ENCODE results near the gene ETFB. TPM values are rescaled to one million over a fixed set of nuclear protein-coding genes. Genes with fewer than 3 reads are reported as not detected.
"Not testable (repeated sequence)": the region's sequence is repeated elsewhere in the genome, so short reads cannot be mapped to it uniquely, and the experiment has no call there.

The ETFB gene
- total RNA-seq = 114 TPM

DNA sequence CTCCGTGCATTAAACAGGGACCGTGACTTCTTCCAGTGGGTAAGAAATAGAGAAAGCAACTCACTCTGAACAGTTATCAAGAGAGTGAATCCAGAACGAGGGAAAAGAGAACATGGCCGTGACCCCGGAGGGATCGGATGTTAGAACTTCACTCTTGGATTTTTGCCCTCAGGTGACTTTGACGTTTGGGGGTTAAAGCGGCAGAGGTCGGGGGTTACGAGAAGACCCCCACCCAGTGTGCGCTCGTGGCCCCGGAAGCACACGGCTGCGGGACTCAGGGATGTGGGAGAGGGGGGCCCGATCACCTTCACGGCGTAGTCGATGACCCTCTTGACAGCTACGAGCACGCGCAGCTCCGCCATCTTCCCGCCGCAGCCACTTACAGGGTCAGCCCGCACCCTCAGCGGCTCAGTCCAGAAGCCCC, at the start of gene ETFB:
Gene ETFB, minus strand, starts transcription at position 424 of the 424 bp plus-strand sequence. Its CDS starts 62 bp downstream, at position 362.
- peaks cover 42% of the 10 kb centered on the region for H3K4me1 ChIP-seq
- H3K4me3 ChIP-seq = peak within 1 kb of the TSS; percentile 79 to 81
- DNase-seq (ENCODE audit: extremely low spot score in 2 of 2) = no peak
- intact Hi-C loops (cut with DNase I) = loop anchor here (10.0 kb wide), 1 partner anchor 329 kb away; the partner anchor contains the start of gene SPACA6
- TF ChIP-seq POLR2A (IDR thresholded peaks at IDR 0.05) (peak in 1 of 2 donors; percentile 1), POLR2AphosphoS5 (IDR thresholded peaks at IDR 0.05; ENCODE audit: insufficient read depth in 1 of 2, low read depth in 1 of 2) (no peak)
- TF ChIP-seq, protein P1, sequence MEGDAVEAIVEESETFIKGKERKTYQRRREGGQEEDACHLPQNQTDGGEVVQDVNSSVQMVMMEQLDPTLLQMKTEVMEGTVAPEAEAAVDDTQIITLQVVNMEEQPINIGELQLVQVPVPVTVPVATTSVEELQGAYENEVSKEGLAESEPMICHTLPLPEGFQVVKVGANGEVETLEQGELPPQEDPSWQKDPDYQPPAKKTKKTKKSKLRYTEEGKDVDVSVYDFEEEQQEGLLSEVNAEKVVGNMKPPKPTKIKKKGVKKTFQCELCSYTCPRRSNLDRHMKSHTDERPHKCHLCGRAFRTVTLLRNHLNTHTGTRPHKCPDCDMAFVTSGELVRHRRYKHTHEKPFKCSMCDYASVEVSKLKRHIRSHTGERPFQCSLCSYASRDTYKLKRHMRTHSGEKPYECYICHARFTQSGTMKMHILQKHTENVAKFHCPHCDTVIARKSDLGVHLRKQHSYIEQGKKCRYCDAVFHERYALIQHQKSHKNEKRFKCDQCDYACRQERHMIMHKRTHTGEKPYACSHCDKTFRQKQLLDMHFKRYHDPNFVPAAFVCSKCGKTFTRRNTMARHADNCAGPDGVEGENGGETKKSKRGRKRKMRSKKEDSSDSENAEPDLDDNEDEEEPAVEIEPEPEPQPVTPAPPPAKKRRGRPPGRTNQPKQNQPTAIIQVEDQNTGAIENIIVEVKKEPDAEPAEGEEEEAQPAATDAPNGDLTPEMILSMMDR (IDR thresholded peaks at IDR 0.05) = no peak
- no peaks in the 10 kb centered on the region for H3K27me3 ChIP-seq
- no peaks in the 10 kb centered on the region for H3K36me3 ChIP-seq
- H3K27ac ChIP-seq = peak within 1 kb of the TSS; percentile 93
- H3K9me3 ChIP-seq = no peaks in the 10 kb centered on the region

DNA sequence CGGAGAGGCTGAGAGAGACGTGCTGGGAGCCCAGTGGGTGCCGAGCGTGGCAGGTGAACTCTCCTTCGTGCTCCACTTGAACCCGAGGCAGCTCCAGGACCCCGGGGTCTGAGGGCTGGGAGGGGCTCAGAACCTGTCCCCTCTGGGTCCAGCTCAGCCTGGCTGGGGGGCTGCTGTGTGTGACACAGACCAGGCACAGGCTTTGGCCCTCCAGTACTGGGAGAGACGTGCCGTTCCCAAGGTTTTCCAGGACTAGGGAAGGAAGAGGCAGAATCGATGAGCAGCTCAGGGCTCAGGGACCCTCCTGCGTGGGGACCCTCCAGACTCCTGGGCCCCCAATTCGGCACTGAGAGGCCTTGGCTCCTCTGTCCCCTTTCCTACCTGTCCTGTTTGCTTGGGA, 49.0 kb upstream of the ETFB start:
- no peaks in the 10 kb centered on the region for H3K9me3 ChIP-seq
- intact Hi-C loops (cut with DNase I) = no loop called here
- H3K4me3 ChIP-seq = no peak overlapping the region
- no peaks in the 10 kb centered on the region for H3K36me3 ChIP-seq
- H3K27me3 ChIP-seq = no peaks in the 10 kb centered on the region
- H3K27ac ChIP-seq = no peak overlapping the region
- no peak for DNase-seq (ENCODE audit: extremely low spot score in 2 of 2)
- TF ChIP-seq POLR2AphosphoS5 (IDR thresholded peaks at IDR 0.05; ENCODE audit: insufficient read depth in 1 of 2, low read depth in 1 of 2) = no peak
- TF ChIP-seq POLR2A (IDR thresholded peaks at IDR 0.05) = no peak
- H3K4me1 ChIP-seq = no peaks in the 10 kb centered on the region

DNA sequence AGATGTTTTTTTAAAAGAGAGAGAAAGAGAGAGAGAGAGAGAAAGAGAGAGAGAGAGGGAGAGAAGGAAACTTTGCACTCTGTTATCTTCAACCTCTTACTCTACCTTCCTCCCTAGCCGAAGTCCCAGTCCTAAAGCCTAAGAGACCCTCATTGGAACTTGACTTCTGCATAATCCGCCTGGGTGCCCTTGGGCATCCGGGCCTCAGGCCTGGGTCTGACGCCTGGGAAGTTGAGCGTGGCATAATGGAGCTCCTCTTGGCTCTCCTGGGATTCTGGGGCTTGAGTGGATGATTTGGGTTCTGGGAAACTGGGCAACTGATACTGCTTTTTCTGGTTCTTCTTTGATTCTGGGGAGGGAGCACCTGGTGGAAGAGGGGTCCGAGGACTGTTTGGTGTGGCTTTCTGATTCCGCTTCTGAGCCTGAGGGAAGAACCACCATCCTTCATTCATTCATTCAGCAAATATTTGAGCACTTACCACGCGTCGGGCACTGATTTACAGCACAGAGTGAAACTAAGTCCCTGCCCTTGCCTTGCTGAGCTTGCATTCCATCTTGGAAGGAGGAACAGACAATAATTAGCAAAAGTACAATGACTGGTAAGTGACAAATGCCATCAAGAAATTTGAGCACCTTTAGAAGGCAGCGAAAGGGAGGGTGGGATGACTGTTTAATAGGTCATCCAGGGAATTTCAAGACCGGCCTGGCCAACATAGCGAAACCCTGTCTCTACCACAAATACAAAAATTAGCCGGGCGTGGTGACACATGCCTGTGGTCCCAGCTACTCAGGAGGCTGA, 45.0 kb upstream of the ETFB start:
- no peaks in the 10 kb centered on the region for H3K4me1 ChIP-seq
- no peaks in the 10 kb centered on the region for H3K36me3 ChIP-seq
- intact Hi-C loops (cut with DNase I) = no loop called here
- H3K27ac ChIP-seq = no peak overlapping the region
- H3K9me3 ChIP-seq = no peaks in the 10 kb centered on the region
- no peaks in the 10 kb centered on the region for H3K27me3 ChIP-seq
- TF ChIP-seq, protein P1 (IDR thresholded peaks at IDR 0.05) = no peak
- TF ChIP-seq POLR2AphosphoS5 (IDR thresholded peaks at IDR 0.05; ENCODE audit: insufficient read depth in 1 of 2, low read depth in 1 of 2) (no peak), POLR2A (IDR thresholded peaks at IDR 0.05) (no peak)
- DNase-seq (ENCODE audit: extremely low spot score in 2 of 2) = no peak
- H3K4me3 ChIP-seq = no peak overlapping the region

DNA sequence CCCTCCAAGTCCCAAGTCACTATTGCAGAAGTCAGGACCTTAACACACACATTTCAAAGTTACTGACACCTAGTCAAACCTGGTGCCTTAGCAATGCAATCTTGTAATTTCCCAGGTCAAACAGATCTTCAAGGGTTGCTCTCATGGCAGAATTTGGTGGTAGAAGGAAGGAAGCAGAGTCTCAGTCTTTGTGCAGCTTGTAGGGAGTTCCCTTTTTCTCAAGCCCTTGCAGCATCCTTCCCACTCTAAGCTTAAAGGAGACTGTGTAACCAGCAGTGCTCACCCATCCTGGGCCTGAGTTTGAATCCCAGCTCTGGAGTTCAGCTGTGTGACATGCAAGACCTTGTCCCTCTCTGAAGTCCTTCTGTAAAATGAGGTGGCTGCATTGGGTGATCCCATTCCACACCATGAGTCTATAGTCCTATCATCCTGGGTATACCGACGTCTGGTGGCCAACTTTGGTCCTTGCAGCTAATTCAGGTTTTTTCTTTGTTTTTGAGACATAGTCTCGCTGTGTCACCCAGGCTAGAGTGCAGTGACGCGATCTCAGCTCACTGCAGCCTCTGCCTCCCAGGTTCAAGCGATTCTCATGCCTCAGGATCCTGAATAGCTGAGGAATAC, 41.4 kb upstream of the ETFB start:
- intact Hi-C loops (cut with DNase I) = no loop called here
- TF ChIP-seq POLR2A (IDR thresholded peaks at IDR 0.05) (no peak), POLR2AphosphoS5 (IDR thresholded peaks at IDR 0.05; ENCODE audit: insufficient read depth in 1 of 2, low read depth in 1 of 2) (no peak)
- TF ChIP-seq, protein P1 (IDR thresholded peaks at IDR 0.05) = no peak
- no peaks in the 10 kb centered on the region for H3K27me3 ChIP-seq
- H3K9me3 ChIP-seq = no peaks in the 10 kb centered on the region
- H3K4me3 ChIP-seq = no peak overlapping the region
- no peak for DNase-seq (ENCODE audit: extremely low spot score in 2 of 2)
- no peaks in the 10 kb centered on the region for H3K4me1 ChIP-seq
- no peaks in the 10 kb centered on the region for H3K36me3 ChIP-seq
- no peak overlapping the region for H3K27ac ChIP-seq

DNA sequence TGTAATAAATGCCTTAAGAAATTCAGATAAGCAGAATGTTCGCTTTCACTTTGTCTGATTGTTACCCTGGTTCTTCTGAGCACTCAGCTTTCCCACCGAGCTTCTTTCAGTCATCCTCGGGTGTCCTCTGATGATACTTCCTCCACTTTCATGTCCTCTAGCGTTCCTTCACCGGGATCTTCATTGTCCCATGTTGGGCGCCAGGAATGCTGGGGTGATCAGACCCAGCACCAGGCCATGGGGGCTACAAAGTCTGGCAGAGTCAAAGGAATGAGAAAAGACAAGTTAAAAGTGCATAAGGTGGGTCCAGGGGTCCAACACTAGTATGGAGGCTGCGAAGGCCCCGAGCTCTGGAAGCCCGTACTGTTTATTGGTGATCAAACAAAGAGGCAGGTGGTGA, 35.9 kb upstream of the ETFB start:
- no peak for DNase-seq (ENCODE audit: extremely low spot score in 2 of 2)
- intact Hi-C loops (cut with DNase I) = no loop called here
- H3K4me3 ChIP-seq = no peak overlapping the region
- TF ChIP-seq POLR2AphosphoS5 (IDR thresholded peaks at IDR 0.05; ENCODE audit: insufficient read depth in 1 of 2, low read depth in 1 of 2) = no peak
- TF ChIP-seq POLR2A (IDR thresholded peaks at IDR 0.05) = no peak
- TF ChIP-seq, protein P1 (IDR thresholded peaks at IDR 0.05) = no peak
- H3K36me3 ChIP-seq = no peaks in the 10 kb centered on the region
- H3K9me3 ChIP-seq = no peaks in the 10 kb centered on the region
- H3K27me3 ChIP-seq = no peaks in the 10 kb centered on the region
- no peaks in the 10 kb centered on the region for H3K4me1 ChIP-seq
- H3K27ac ChIP-seq = no peak overlapping the region

DNA sequence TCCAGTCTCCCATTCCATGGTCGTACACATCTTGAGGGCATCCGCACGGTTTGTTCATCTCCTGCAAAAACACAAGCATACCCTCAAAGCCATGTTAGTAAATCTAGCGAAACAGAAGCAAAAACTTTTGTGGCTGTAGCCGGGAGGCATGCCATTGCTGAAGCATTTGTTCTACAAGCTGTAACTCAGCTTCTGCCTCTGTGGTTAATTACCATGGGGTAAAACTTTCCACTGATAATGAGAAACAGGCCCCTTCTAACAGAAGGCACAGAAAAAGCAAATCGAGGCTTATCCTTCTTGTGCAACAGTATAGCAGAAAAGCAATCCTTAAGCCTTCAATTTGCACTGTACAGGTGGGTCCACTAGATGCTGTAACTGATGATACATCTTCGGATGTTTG, 33.7 kb upstream of the ETFB start:
- H3K4me1 ChIP-seq; H3K27me3 ChIP-seq; H3K9me3 ChIP-seq; H3K36me3 ChIP-seq; H3K4me3 ChIP-seq; H3K27ac ChIP-seq; DNase-seq (ENCODE audit: extremely low spot score in 2 of 2): not testable (repeated sequence)
- intact Hi-C loops (cut with DNase I) = loop anchor here (10.0 kb wide), 1 partner anchor 65 kb away; no protein-coding TSS in a partner anchor

All from vagina (tissue), 2 donors.